Left forelimb (tissue), 1 donor: ENCODE data around the gene JAML.

ENCODE experiments used
- DNase-seq: peaks from one replicate; pipeline ENCODE4 v3.0.0-alpha.2; 2018; ENCODE audit warnings: low spot score

JAML gene

DNA sequence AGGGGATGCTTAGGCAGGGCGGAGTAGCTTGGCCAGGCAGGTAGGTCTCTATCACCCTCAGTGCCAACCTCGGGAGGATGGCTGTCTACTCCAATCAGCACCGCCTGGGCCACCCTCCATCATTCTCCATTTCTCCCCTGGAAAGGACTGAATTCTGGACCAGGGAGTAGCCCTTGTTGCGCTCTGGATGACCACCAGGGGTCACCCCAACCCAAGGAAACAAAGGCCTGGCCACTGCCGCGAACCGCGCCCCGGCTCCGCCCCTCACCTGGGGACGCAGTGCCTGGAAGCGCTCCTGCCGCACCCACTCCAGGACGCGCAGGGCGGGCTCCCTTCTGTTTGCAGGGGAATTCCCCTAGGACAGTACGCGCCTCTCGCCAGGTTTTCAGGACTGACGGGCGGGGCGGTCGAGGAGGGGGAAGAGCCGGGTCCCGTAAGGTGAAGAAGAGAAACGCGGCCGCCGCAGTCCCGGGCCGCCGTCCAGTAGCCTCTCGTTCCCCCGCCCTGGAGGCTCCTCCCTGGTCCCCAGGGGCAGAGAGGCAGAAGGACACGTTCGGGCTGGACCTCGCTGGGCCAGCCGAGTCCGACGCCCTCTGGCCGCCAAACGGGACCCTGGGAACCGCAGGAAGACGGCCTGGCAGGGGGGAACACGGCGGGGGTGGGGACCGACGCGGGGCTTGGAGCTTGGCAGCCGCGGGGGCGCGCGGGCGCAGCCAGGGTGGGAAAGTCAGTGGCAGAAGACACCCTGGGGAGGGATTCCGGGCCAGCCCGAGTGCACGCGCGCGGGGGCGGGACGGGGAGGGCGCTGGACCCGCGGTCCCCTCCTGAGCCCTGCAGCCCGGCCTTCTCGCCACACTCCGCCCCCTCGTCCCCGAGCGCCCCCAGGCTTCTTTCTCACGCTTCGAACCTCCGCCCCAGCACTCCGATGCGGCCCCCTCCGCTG is 79.3 kb downstream of the JAML start:
- peak; percentile 81 for DNase-seq

DNA sequence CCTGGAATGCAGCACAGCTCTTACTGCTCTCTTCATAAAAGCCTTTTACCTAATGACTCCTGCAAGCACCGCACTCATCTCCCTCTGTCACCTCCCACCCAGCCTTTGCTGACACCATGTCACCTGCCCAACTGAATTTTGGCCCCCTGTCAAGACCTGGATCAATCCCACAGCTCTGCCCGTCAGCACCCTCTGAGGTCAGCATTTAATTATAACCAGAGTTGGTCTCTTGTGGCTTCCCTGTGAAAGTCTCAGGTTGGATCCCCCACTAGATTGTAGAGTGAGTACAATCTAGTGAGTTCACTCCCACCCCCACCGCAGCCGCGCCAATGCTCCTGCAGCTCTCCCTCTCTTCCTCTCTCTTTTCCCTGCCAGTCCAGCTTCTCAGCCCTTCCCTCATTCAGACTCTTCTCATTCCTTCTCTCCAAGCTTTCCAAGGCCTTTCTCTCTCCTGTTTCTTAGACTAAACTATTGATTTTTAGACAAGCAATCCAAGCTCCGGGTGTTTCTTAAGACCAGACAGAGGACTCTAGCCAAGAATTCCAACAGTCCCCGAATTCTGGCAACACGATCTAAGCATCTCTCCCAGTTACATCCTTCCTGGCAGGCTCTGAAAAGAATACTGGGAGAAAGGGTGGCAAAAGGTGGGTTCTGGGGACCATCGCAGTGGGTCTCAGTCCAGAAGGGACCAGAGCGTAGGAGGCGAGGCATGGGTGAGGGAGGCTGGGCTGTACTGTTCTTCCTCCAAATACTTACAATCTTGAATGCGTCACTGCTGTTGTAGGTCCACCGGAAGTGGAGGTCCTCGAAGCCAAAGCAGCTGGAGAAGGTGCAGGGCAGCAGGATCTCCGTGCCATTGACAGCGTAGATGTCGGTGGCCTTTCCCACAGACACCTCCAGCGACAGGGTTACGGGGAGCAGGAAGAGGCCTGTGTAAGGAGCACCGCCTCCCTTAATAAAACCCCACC is 80.2 kb downstream of the JAML start:
- DNase-seq: no peak
